NCI-H1930 (cell line): ENCODE results near the gene HIP1R.

Experiments
- DNase-seq, 2 experiments: peaks; one replicate each; lab custom pipeline; 2025; lab: John Stamatoyannopoulos, UW

HIP1R gene

GRCh38 chr12:122847516-122847836 is 12.2 kb downstream of the HIP1R start:
- DNase-seq: no peak

DNA sequence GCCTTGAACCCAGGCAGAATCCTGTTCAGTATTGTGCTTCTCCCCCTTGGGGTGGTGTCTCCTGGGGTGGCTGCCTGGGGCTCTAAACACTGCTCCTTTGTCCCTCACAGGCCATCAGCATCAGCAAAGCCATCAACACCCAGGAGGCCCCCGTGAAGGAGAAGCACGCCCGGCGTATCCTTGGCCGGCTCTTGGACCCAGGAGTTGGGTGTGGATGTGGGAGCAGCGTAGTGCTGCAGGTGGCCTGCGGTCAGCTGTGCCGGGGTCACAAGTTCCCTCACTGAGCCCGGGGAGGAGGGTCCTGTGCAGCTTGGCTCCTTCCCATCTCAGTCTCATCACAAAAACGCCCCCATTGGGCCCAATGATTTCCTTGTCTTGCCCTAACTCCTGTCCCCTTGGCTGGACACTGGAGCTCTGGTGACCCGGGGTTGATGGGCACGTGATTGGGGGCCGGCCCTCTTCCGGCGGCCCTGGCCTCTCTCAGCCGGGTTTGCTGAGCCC is 12.7 kb downstream of the HIP1R start:
- no peak for DNase-seq

GRCh38 chr12:122848471-122849351 is 13.5 kb downstream of the HIP1R start:
- DNase-seq: no peak

DNA sequence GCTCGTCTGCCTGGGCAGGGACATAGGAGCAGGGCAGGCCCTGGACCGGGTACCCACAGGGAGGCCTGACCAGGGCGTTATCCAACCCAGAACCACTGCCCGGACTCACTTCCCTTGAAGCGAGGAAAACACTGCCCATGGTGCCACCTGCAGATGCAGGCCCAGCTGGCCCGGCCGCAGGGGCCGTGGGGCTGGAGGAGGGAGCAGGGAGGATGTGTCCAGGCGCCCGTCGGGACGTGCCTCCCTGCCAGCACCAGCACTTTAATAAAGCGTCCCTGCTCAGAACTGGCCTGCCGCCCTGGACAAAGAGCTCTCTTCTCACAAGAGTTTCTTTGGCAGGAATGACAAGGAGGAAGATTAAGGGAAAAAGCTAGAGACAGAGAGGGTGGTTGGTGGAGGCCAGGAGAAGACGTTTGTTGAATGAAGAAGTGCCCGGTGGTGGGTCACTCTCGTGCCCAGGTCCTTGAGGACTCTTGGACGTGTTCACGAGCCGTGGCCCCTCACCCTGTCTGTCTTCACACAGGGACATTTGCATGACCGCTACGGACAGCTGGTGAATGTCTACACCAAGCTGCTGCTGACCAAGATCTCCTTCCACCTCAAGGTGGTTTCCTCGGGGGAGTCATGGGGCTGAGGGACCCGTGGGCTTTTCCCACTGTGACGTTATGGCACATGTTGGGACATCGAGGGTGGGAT is 14.2 kb downstream of the HIP1R start:
- no peak for DNase-seq

- no peak for DNase-seq
Measured at GRCh38 chr12:122850048-122850445, 14.8 kb downstream of the HIP1R start.

DNA sequence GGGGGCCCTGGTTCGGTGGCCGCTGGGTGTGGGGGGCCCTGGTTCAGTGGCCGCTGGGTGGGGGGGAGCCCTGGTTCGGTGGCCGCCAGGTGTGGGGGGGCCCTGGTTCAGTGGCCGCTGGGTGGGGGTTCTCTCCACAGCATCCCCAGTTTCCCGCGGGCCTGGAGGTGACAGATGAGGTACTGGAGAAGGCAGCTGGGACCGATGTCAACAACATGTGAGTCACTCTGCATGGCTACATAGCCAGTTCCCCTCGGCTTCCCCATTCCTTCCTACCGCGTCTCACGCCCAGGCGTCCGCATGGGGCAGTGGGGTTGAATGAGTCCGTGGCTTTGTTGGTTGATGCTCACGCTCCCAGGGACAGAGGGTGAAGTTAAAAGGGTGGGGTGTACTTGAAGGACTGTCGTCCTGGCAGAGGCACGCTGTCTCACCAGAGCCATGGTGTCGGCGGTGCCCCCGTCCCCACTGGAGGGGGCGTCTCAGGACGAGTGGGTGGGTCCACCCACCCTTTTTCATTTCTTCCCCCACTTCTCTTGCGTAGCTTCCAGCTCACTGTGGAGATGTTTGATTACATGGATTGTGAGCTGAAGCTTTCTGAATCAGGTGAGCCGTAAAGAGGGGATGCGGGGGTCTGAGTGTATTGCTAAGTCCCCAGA is 15.6 kb downstream of the HIP1R start:
- no peak for DNase-seq

GRCh38 chr12:122851820-122852219 is 16.6 kb downstream of the HIP1R start:
- DNase-seq: no peak

GRCh38 chr12:122852336-122853275 is 17.3 kb downstream of the HIP1R start:
- no peak for DNase-seq

DNA sequence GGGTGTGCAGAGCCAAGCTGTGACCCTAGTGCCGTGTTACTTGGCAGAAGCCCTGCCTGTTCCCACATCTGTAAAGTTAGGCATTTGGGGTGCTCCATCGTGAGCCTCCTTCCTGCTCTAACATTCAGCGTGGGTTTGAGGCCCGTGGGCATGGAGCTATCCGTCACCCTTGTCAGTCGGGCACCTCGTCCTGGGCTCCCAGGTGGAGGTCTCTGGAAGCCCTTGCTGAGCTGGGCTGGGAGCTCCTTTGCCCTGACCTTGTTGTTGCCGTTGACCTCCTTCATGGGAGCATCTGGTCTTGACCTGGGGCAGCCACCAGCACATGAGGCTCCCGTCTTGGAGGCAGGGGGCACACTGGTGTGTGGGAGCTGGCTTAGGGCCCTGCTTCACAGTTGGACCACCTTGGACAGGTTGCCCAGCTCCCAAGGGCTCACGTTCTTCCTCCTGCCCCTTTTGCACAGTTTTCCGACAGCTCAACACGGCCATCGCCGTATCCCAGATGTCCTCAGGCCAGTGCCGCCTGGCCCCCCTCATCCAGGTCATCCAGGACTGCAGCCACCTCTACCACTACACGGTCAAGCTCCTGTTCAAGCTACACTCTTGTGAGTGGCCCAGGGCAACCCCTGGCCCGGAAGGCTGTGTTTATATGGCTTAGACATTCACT is 18.5 kb downstream of the HIP1R start:
- DNase-seq: no peak

- DNase-seq: no peak
Measured at GRCh38 chr12:122854554-122854953, 19.3 kb downstream of the HIP1R start.

DNA sequence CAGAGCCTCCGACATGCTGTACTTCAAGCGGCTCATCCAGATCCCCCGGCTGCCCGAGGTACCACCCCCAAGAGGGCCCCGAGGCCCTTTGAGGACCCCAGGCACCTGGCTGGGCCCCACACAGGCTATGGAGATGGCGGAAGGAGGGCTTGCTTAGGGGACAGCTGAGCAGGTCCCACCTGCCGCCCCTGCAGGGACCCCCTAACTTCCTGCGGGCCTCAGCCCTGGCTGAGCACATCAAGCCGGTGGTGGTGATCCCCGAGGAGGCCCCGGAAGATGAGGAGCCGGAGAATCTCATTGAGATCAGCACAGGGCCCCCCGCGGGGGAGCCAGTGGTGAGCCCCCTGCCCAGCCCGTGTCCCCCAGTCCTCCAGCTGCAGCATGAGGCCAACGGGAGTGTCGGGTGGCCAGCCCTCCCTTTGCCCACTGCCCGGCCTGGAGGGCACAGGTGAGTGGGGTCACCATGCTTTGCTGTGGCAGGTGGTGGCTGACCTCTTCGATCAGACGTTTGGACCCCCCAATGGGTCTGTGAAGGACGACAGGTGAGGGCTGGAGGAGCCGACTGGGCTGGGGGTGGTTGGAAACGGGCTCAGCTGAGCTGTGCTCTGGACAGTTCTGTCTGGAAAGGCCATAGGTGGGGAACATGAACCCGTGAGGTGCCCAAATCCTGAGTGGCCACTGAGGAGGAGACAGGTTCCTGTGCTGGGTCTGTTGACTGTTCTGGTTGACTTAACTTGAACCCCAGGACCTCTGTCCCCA is 20.0 kb downstream of the HIP1R start:
- no peak for DNase-seq

DNA sequence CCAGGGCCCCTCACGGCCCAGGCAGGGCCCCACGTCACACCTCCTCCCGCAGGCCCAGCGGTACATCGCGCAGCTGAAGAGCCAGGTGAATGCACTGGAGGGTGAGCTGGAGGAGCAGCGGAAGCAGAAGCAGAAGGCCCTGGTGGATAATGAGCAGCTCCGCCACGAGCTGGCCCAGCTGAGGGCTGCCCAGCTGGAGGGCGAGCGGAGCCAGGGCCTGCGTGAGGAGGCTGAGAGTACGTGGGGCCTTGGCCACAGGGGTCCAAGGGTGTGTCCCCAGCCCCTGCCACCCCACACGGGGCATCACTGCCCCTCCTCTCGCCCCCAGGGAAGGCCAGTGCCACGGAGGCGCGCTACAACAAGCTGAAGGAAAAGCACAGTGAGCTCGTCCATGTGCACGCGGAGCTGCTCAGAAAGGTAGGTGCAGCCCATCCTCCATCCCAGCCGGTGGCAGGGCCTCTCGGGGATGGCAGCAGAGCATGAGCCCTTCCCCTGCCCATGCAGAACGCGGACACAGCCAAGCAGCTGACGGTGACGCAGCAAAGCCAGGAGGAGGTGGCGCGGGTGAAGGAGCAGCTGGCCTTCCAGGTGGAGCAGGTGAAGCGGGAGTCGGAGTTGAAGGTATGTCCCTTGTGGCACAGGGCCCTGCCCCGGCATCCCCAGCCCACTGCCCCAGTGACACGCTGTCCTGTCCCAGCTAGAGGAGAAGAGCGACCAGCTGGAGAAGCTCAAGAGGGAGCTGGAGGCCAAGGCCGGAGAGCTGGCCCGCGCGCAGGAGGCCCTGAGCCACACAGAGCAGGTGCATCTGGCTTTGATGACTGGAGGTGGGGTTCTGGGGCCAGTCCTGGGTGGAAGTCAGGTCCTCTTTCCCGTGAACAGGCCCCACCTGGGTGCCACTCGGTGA is 20.9 kb downstream of the HIP1R start:
- no peak for DNase-seq

- DNase-seq: no peak
Measured at GRCh38 chr12:122856999-122857671, 21.9 kb downstream of the HIP1R start.

DNA sequence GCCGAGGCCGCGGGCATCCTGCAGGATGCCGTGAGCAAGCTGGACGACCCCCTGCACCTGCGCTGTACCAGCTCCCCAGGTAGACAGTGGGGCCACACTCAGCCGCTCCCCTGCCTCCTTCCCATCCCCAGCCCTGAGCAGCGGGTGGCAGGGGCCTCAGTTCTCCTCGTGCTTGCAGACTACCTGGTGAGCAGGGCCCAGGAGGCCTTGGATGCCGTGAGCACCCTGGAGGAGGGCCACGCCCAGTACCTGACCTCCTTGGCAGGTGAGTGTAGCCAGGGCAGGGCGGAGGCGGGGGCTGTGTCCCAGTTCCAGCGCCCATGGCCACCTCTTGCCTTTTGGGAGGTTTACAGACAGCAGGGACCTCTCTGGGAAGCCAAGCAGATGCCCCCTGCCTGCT is 22.9 kb downstream of the HIP1R start:
- DNase-seq: no peak

DNA sequence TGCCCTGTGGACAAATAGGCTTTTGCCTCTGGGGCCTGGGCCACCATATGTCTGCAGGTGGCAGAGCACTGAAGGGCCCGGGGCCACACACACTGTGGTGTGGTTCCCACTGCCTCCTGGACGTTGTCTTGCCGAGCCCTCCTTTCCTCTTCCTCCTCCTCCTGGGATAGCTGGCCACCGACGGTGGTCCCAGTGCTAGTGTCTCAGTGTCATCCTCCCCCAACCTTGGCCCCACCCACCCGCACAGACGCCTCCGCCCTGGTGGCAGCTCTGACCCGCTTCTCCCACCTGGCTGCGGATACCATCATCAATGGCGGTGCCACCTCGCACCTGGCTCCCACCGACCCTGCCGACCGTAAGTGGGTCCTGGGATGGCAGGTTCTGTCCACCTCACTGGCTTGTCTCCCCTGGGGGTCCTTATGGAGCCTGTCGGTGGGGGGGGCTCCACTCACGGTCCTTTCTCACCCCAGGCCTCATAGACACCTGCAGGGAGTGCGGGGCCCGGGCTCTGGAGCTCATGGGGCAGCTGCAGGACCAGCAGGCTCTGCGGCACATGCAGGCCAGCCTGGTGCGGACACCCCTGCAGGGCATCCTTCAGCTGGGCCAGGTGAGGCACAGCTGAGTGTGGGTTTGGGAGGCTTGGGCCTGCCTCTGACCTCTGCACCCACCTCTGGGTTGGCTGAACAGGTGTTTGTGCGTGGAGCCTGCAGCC is 23.5 kb downstream of the HIP1R start:
- no peak for DNase-seq

GRCh38 chr12:122859303-122860039 is 24.2 kb downstream of the HIP1R start:
- no peak for DNase-seq
